Stomach (tissue), 19 donors: ENCODE measurements around the gene GNA15. TPM values are rescaled to one million over a fixed set of nuclear protein-coding genes. Genes with fewer than 3 reads are reported as not detected.
A peak's percentile ranks its signal among the peaks of the same experiment; 100 is the strongest.
"Not testable (repeated sequence)": the region's sequence is repeated elsewhere in the genome, so short reads cannot be mapped to it uniquely, and the experiment has no call there.

Source experiments
- DNase-seq, 2 donors: peaks; one replicate each; pipeline versions ENCODE4 v3.0.0 to v3.0.0-alpha.2; 2013 to 2019
- H3K27ac ChIP-seq, 5 donors: fragments of 200-600 bp in 4 of 5; sonication (generic) in 4 of 5; one replicate each; pipeline ENCODE4 v1.5.1; 2013 to 2019; ENCODE audit warnings: mild to moderate bottlenecking in 1 of 5, moderate library complexity in 1 of 5
- H3K27me3 ChIP-seq, 3 donors: fragments of 200-600 bp; sonication (generic); one replicate each; pipeline ENCODE4 v1.5.1; 2017 to 2019; ENCODE audit warnings: mixed run types in 1 of 3
- H3K36me3 ChIP-seq, 4 donors: fragments of 200-600 bp; sonication (generic); 1 replicate in 3 of 4; 2 replicates in 1 of 4; pipeline ENCODE4 v1.5.1; 2016 to 2019
- H3K4me1 ChIP-seq, 4 donors: fragments of 200-600 bp; sonication (generic); one replicate each; pipeline ENCODE4 v1.5.1; 2016 to 2019
- H3K4me3 ChIP-seq, 4 donors: fragments of 200-600 bp; sonication (generic) in 3 of 4; one replicate each; pipeline ENCODE4 v1.5.1; 2016 to 2019; ENCODE audit warnings: mild to moderate bottlenecking in 1 of 4
- H3K9me3 ChIP-seq, 4 donors: fragments of 200-600 bp; sonication (generic); one replicate each; pipeline ENCODE4 v1.5.1; 2016 to 2019
- EP300 ChIP-seq: sonication (generic); formaldehyde crosslinking; IDR thresholded peaks from one replicate; pipeline ENCODE4 v1.6.1; 2017; ENCODE audit warnings: antibody characterized with exemption
- POLR2A ChIP-seq, 4 donors: fragments of 450-650 bp; IDR thresholded peaks; one replicate each; pipeline ENCODE4 v1.6.1; 2016; ENCODE audit warnings: antibody characterized with exemption in 4 of 4, control low read depth in 2 of 4, mild to moderate bottlenecking in 1 of 4, moderate library complexity in 1 of 4
- POLR2AphosphoS5 ChIP-seq, 3 donors: sonication (generic); formaldehyde crosslinking; IDR thresholded peaks; one replicate each; pipeline ENCODE4 v1.6.1; 2016; ENCODE audit warnings: antibody characterized with exemption in 3 of 3
- WGBS, 5 donors: extraction: QIAGEN DNeasy Blood & Tissue Kit in 3 of 5; methylation state at CpG; one replicate each; pipeline versions ENCODE4 v1.1.5 to v1.1.7; 2013 to 2018; 5-methylcytosine and 5-hydroxymethylcytosine counted together
- intact Hi-C: fragments of 100-400 bp; cut with DNase I; formaldehyde crosslinking; loops from one replicate; pipeline ENCODE4 v1.15.1; 2023; ENCODE audit warnings: low total_unique reads
- long read RNA-seq, 10 donors: transcript quantifications; one replicate each; lab custom pipeline, GENCODE V29; 2026
- polyA plus RNA-seq, 3 donors: library from polyadenylated mRNA; stranded (reverse); fragments of 200-250 nt; gene quantifications; one replicate each; pipeline ENCODE4 v1.2.3, GENCODE V29; 2013
- total RNA-seq, 5 donors: library from RNA; depleted of rRNA; stranded (reverse); fragments of >200 nt; gene quantifications; one replicate each; pipeline versions ENCODE4 v1.1.0 to v1.2.3, GENCODE V29; 2014 to 2016
- TF ChIP-seq, protein P1 (sequence below), 7 experiments: fragments of 450-650 bp in 4 of 7; fragments of 200-600 bp in 3 of 7; sonication (generic) in 3 of 7; IDR thresholded peaks; one replicate each; pipeline ENCODE4 v1.5.1; 2016 to 2019; ENCODE audit warnings: antibody characterized with exemption in 7 of 7, control low read depth in 2 of 7, mild to moderate bottlenecking in 1 of 7
- donor health status: healthy with polysubstance abuse.
- donor health status: Bipolar disorder and iron deficiency.
- donor health status: healthy.

The GNA15 gene, protein sequence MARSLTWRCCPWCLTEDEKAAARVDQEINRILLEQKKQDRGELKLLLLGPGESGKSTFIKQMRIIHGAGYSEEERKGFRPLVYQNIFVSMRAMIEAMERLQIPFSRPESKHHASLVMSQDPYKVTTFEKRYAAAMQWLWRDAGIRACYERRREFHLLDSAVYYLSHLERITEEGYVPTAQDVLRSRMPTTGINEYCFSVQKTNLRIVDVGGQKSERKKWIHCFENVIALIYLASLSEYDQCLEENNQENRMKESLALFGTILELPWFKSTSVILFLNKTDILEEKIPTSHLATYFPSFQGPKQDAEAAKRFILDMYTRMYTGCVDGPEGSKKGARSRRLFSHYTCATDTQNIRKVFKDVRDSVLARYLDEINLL
- total RNA-seq (1 to 10 TPM in 2 of 5 donors, under 1 TPM in 1, not detected in 2; 0.45 to 4.8 (median 4.5) TPM), polyA plus RNA-seq (10 to 100 TPM in 1 of 3 donors, 1 to 10 TPM in 2; 4.9 to 15.1 (median 7.8) TPM)
- long read RNA-seq, donor 1, result 0 reads
- long read RNA-seq, donor 2, result 0 reads
- long read RNA-seq, donor 3, result 0 reads
- long read RNA-seq, donor 4, result 0 reads
- long read RNA-seq, donor 5, result 0 reads
- long read RNA-seq, donor 6, result 0 reads
- long read RNA-seq, donor 7, partial matches to known transcripts, result 0 of 3 reads
- long read RNA-seq, donor 7, other reads (novel, unspliced or antisense), result 0 of 3 reads
- long read RNA-seq, donor 8, result 0 reads
- long read RNA-seq, donor 9, result 0 reads
- long read RNA-seq, donor 10, result 0 reads

DNA sequence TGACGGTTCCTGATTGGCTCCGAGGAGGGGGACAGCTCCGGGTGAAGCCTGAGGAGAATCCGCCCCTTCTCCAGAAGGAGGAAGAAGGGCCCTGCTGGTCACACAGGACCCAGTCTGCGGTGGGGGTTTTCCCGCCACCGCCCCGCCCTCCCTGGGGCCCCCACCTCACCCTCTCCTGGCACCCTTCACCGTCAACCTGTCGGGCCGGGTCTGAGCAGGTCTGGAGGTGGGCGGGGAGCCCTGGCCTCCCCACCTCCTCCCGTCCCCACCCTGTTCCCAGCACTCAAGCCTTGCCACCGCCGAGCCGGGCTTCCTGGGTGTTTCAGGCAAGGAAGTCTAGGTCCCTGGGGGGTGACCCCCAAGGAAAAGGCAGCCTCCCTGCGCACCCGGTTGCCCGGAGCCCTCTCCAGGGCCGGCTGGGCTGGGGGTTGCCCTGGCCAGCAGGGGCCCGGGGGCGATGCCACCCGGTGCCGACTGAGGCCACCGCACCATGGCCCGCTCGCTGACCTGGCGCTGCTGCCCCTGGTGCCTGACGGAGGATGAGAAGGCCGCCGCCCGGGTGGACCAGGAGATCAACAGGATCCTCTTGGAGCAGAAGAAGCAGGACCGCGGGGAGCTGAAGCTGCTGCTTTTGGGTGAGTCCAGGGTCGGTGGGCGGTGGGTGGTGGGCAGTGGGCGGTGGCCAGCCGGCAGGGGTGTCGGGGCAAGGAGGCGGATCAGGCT lies at the start of gene GNA15:
TSS of gene GNA15 (plus strand) at position 73 of the 723 bp plus-strand sequence. CDS start at position 491, 418 bp downstream.
- H3K4me1 ChIP-seq, result peaks cover 0 to 25% (median 14%) of the 10 kb centered on the region in 4 donors
- H3K27ac ChIP-seq, result peak within 1 kb of the TSS in 4 of 5 donors; percentile 50 to 84 (median 74)
- no peaks in the 10 kb centered on the region for H3K9me3 ChIP-seq
- H3K4me3 ChIP-seq, result peak within 1 kb of the TSS; percentile 25 to 59 (median 44)
- no peak for TF ChIP-seq POLR2A (IDR thresholded peaks at IDR 0.05)
- no peak for TF ChIP-seq POLR2AphosphoS5 (IDR thresholded peaks at IDR 0.05)
- TF ChIP-seq EP300, result no peak
- TF ChIP-seq, protein P1, sequence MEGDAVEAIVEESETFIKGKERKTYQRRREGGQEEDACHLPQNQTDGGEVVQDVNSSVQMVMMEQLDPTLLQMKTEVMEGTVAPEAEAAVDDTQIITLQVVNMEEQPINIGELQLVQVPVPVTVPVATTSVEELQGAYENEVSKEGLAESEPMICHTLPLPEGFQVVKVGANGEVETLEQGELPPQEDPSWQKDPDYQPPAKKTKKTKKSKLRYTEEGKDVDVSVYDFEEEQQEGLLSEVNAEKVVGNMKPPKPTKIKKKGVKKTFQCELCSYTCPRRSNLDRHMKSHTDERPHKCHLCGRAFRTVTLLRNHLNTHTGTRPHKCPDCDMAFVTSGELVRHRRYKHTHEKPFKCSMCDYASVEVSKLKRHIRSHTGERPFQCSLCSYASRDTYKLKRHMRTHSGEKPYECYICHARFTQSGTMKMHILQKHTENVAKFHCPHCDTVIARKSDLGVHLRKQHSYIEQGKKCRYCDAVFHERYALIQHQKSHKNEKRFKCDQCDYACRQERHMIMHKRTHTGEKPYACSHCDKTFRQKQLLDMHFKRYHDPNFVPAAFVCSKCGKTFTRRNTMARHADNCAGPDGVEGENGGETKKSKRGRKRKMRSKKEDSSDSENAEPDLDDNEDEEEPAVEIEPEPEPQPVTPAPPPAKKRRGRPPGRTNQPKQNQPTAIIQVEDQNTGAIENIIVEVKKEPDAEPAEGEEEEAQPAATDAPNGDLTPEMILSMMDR (IDR thresholded peaks at IDR 0.05), result no peak
- intact Hi-C loops, result no loop called here
- H3K36me3 ChIP-seq, result no peaks in the 10 kb centered on the region
- peaks cover 0 to 18% (median 0%) of the 10 kb centered on the region in 3 donors for H3K27me3 ChIP-seq
- WGBS, 5 donors, result 28 to 47% (median 32%) methylated on average over 26 to 40 of the region's 40 CpGs
- peak; percentile 61 to 80 for DNase-seq

DNA sequence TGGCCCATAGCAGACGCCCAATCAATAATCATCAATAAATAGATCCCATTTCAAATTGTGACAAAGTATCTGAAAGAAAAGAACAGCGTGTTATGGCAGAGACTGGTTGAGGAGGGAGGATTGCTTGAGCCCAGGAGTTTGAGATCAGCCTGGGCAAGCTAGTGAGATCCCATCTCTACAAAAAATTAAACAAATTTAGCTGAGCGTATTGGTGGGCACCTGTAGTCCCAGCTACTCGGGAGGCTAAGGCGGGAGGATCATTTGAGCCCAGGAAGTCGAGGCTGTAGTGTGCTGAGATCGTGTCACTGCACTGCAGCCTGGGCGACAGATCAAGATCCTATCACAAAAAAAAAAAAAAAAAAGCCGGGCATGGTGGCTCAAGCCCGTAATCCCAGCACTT lies 48.1 kb upstream of the GNA15 start:
- Histone ChIP-seq H3K36me3 (no peaks in the 10 kb centered on the region), H3K4me1 (peaks cover 0 to 5% (median 0%) of the 10 kb centered on the region in 4 donors), H3K9me3 (no peaks in the 10 kb centered on the region), H3K27ac (no peak overlapping the region), H3K4me3 (no peak overlapping the region), H3K27me3 (no peaks in the 10 kb centered on the region)
- intact Hi-C loops, result no loop called here
- TF ChIP-seq, protein P1 (IDR thresholded peaks at IDR 0.05), result no peak
- 78 to 90% (median 83%) methylated on average over 9 to 10 of the region's 10 CpGs for WGBS, 5 donors
- no peak for DNase-seq

DNA sequence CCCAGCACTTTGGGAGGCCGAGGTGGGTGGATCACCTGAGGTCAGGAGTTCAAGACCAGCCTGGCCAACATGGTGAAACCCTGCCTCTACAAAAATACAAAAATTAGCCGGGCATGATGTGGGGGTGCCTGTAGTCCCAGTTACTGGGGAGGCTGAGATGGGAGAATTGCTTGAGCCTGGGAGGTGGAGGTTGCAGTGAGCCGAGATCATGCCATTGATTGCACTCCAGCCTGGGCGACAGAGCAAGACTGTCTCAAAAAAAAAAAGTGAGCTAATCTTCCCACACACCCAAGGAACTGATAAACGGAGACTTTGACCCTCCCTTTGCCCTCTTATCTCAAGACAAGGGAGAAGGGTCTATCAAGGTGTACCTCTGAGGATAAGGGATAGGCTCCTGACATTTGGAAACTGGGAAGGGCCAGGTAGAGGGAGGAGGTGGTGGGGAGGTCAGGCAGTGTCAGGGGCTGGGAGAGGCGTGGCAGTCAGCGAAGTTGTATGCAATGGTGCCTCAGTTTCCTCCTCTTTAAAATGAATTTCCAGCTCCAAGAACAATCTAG lies 46.5 kb upstream of the GNA15 start:
- 40 to 56% (median 53%) methylated on average over 7 of the region's 7 CpGs for WGBS, 5 donors
- H3K27me3 ChIP-seq, H3K4me3 ChIP-seq, H3K27ac ChIP-seq, H3K9me3 ChIP-seq, intact Hi-C loops, H3K36me3 ChIP-seq, H3K4me1 ChIP-seq: not testable (repeated sequence)
- DNase-seq, result peak in 1 of 2 donors; percentile 44

DNA sequence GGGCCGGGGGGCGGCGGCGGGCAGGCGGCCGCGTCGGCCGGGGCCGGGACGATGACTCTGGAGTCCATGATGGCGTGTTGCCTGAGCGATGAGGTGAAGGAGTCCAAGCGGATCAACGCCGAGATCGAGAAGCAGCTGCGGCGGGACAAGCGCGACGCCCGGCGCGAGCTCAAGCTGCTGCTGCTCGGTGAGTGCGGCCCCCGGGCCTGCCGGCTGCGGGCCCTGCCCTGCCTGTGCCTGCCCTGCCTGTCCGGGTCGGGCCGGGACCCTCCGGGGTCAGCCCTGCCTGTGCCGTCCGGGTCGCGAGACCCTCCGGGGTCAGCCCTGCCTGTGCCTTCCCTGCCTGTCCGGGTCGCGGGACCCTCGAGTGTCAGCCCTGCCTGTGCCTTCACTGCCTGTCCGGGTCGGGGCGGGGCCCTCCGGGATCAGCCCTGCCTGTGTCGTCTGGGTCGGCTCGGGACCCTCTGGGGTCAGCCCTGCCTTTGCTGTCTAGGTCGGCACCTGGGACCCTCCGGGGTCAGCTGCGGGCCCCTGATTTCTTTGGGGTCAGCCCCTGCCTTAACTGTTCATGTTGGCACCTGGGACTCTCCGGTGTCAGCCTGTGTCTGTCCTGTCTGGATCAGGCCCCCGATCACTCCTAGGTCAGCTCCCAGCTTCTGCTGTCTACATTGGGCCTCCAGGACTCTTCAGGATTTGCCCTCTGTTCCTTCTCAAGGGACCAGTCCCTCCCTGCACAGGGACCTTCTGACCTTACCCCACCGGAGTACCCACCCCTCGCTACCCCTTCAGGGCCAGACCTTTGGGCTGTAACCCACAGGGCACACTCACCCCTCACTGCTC lies 41.0 kb upstream of the GNA15 start:
- 0 to 3% (median 2%) methylated on average over 11 to 57 of the region's 57 CpGs for WGBS, 5 donors
- H3K4me3 ChIP-seq, result peak overlapping the region; percentile 74 to 98 (median 93)
- H3K27me3 ChIP-seq, result peaks cover 0 to 33% (median 0%) of the 10 kb centered on the region in 3 donors
- H3K4me1 ChIP-seq, result peaks cover 47 to 57% (median 53%) of the 10 kb centered on the region in 4 donors
- intact Hi-C loops, result no loop called here
- no peak for TF ChIP-seq POLR2AphosphoS5 (IDR thresholded peaks at IDR 0.05)
- TF ChIP-seq, protein P1 (IDR thresholded peaks at IDR 0.05), result no peak
- no peak for TF ChIP-seq EP300
- TF ChIP-seq POLR2A (IDR thresholded peaks at IDR 0.05), result no peak
- no peaks in the 10 kb centered on the region for H3K9me3 ChIP-seq
- peak in 1 of 2 donors; percentile 67 for DNase-seq
- peak overlapping the region; percentile 63 to 87 (median 83) for H3K27ac ChIP-seq
- H3K36me3 ChIP-seq, result no peaks in the 10 kb centered on the region
